Bronchial epithelial cell (primary cell): Measurements from ENCODE around the gene LRRTM1. TPM values are rescaled to one million over a fixed set of nuclear protein-coding genes. Genes with fewer than 3 reads are reported as not detected.
A peak's percentile ranks its signal among the peaks of the same experiment; 100 is the strongest.

Source experiments
- DNase-seq: peaks from one replicate; pipeline ENCODE4 v3.0.0-alpha.2; 2010; ENCODE audit warnings: low read depth
- FAIRE-seq: peaks from 2 replicates; lab custom pipeline; 2011; peaks lifted over from hg19 to GRCh38; lab: Jason Lieb, UNC
- H3K27me3 ChIP-seq: 2 replicates; pipeline ENCODE4 v1.5.1; 2011; ENCODE audit warnings: low read length; ENCODE audit not compliant: control insufficient read depth, insufficient read depth
- H3K36me3 ChIP-seq: 2 replicates; pipeline ENCODE4 v1.5.1; 2011; ENCODE audit warnings: low read length; ENCODE audit not compliant: control insufficient read depth, insufficient read depth
- H3K4me3 ChIP-seq: 2 replicates; pipeline ENCODE4 v1.5.1; 2011; ENCODE audit warnings: mild to moderate bottlenecking, low read depth, low read length, control low read depth
- CTCF ChIP-seq: IDR thresholded peaks from 2 replicates; pipeline ENCODE4 v1.5.1; 2011; ENCODE audit warnings: mild to moderate bottlenecking, moderate library complexity, low read length, control low read depth, inconsistent platforms; ENCODE audit not compliant: insufficient read depth, severe bottlenecking
- total RNA-seq: library from RNA; depleted of rRNA; stranded (reverse); fragments of >200 nt; gene quantifications from 2 replicates; pipeline ENCODE4 v1.2.1, GENCODE V29; 2014

LRRTM1 gene
- total RNA-seq, 1 donor from 2014 or later = not detected

GRCh38 chr2:80266231-80266630 lies 38.3 kb downstream of the LRRTM1 start:
- TF ChIP-seq CTCF = no peak
- no peak for FAIRE-seq
- no peaks in the 10 kb centered on the region for H3K27me3 ChIP-seq
- DNase-seq = no peak
- no peaks in the 10 kb centered on the region for H3K36me3 ChIP-seq
- H3K4me3 ChIP-seq = no peak overlapping the region

GRCh38 chr2:80259292-80259691 lies 45.3 kb downstream of the LRRTM1 start:
- Histone ChIP-seq H3K36me3 (no peaks in the 10 kb centered on the region), H3K4me3 (no peak overlapping the region), H3K27me3 (no peaks in the 10 kb centered on the region)
- no peak for TF ChIP-seq CTCF
- FAIRE-seq = peak; percentile 50
- no peak for DNase-seq

GRCh38 chr2:80258793-80259192 lies 45.8 kb downstream of the LRRTM1 start:
- TF ChIP-seq CTCF = no peak
- Histone ChIP-seq H3K36me3 (no peaks in the 10 kb centered on the region), H3K27me3 (no peaks in the 10 kb centered on the region), H3K4me3 (no peak overlapping the region)
- DNase-seq = no peak
- FAIRE-seq = no peak

- DNase-seq (no peak), FAIRE-seq (no peak)
Measured at GRCh38 chr2:80258341-80258740, 46.2 kb downstream of the LRRTM1 start.

GRCh38 chr2:80257450-80257849 lies 47.1 kb downstream of the LRRTM1 start:
- no peak for FAIRE-seq
- DNase-seq = no peak
- Histone ChIP-seq H3K4me3 (no peak overlapping the region), H3K27me3 (no peaks in the 10 kb centered on the region), H3K36me3 (no peaks in the 10 kb centered on the region)
- no peak for TF ChIP-seq CTCF

More at GRCh38 chr2:80258341-80258740, 46.2 kb downstream of the LRRTM1 start:
- TF ChIP-seq CTCF = no peak
- Histone ChIP-seq H3K36me3 (no peaks in the 10 kb centered on the region), H3K4me3 (no peak overlapping the region), H3K27me3 (no peaks in the 10 kb centered on the region)

- Histone ChIP-seq H3K4me3 (no peak overlapping the region), H3K36me3 (no peaks in the 10 kb centered on the region), H3K27me3 (no peaks in the 10 kb centered on the region)
- no peak for TF ChIP-seq CTCF
- DNase-seq (no peak), FAIRE-seq (no peak)
Measured at GRCh38 chr2:80256782-80257167, 47.8 kb downstream of the LRRTM1 start.
